HepG2 (cell line): ENCODE measurements around the gene HECTD4. TPM values are rescaled to one million over a fixed set of nuclear protein-coding genes. Genes with fewer than 3 reads are reported as not detected.

Experiments used
- CBFB ChIP-seq: sonication (generic); formaldehyde crosslinking; IDR thresholded peaks from 2 replicates; pipeline ENCODE4 v1.4.0; 2020; ENCODE audit warnings: missing genetic modification reagents
- CSRNP1 ChIP-seq: sonication (generic); formaldehyde crosslinking; IDR thresholded peaks from 2 replicates; pipeline ENCODE4 v1.8.1; 2023; ENCODE audit warnings: mild to moderate bottlenecking, missing genetic modification reagents
- DZIP1 ChIP-seq: sonication (generic); formaldehyde crosslinking; IDR thresholded peaks from 2 replicates; pipeline ENCODE4 v1.5.0; 2020; ENCODE audit warnings: mild to moderate bottlenecking, missing genetic modification reagents
- FOXA1 ChIP-seq, 2 experiments: fragments of 450-650 bp in 1 of 2; sonication (generic) in 1 of 2; formaldehyde crosslinking in 1 of 2; IDR thresholded peaks; 2 replicates each; pipeline versions ENCODE4 v1.4.0 to v1.6.1; 2016 to 2020; ENCODE audit warnings: missing genetic modification reagents in 1 of 2
- FOXJ3 ChIP-seq: sonication (generic); formaldehyde crosslinking; IDR thresholded peaks from 2 replicates; pipeline ENCODE4 v1.4.0; 2020; ENCODE audit warnings: missing genetic modification reagents, mild to moderate bottlenecking, borderline replicate concordance
- HNF4G ChIP-seq, 2 experiments: sonication (generic) in 1 of 2; formaldehyde crosslinking in 1 of 2; IDR thresholded peaks; 2 replicates each; pipeline versions ENCODE4 v1.4.0 to v1.6.1; 2011 to 2020; ENCODE audit warnings: borderline replicate concordance in 2 of 2, low read depth in 2 of 2, mild to moderate bottlenecking in 2 of 2, low read length in 1 of 2, missing genetic modification reagents in 1 of 2, moderate library complexity in 1 of 2
- HOXD1 ChIP-seq: sonication (generic); formaldehyde crosslinking; IDR thresholded peaks from 2 replicates; pipeline ENCODE4 v1.5.0; 2020; ENCODE audit warnings: missing genetic modification reagents
- MYPOP ChIP-seq: sonication (generic); formaldehyde crosslinking; IDR thresholded peaks from 2 replicates; pipeline ENCODE4 v1.8.1; 2023; ENCODE audit warnings: mild to moderate bottlenecking, moderate library complexity, missing genetic modification reagents
- NCOA2 ChIP-seq: sonication (generic); formaldehyde crosslinking; IDR thresholded peaks from 2 replicates; pipeline ENCODE4 v1.8.0; 2022; ENCODE audit warnings: inconsistent platforms
- PATZ1 ChIP-seq: sonication (generic); formaldehyde crosslinking; IDR thresholded peaks from 2 replicates; pipeline ENCODE4 v1.4.0; 2020; ENCODE audit warnings: missing genetic modification reagents
- PRDM15 ChIP-seq: sonication (generic); formaldehyde crosslinking; IDR thresholded peaks from 2 replicates; pipeline ENCODE4 v1.4.0; 2020; ENCODE audit warnings: missing genetic modification reagents
- REPIN1 ChIP-seq: sonication (generic); formaldehyde crosslinking; IDR thresholded peaks from 2 replicates; pipeline ENCODE4 v1.8.0; 2022; ENCODE audit warnings: missing genetic modification reagents, low read depth, mild to moderate bottlenecking, borderline replicate concordance
- ZFP36 ChIP-seq: fragments of 150-350 bp; IDR thresholded peaks from 2 replicates; pipeline ENCODE4 v1.6.1; 2018; ENCODE audit warnings: borderline replicate concordance, low read length, low read depth; ENCODE audit not compliant: partially characterized antibody
- ZNF10 ChIP-seq: sonication (generic); formaldehyde crosslinking; IDR thresholded peaks from 2 replicates; pipeline ENCODE4 v1.4.0; 2020; ENCODE audit warnings: mild to moderate bottlenecking, low read depth, missing genetic modification reagents, borderline replicate concordance
- ZNF749 ChIP-seq: sonication (generic); formaldehyde crosslinking; IDR thresholded peaks from 2 replicates; pipeline ENCODE4 v1.8.0; 2022; ENCODE audit warnings: mild to moderate bottlenecking, missing genetic modification reagents, moderate library complexity, borderline replicate concordance
- polyA plus RNA-seq, 8 experiments: library from polyadenylated mRNA; depleted of rRNA in 3 of 8; stranded (reverse) in 7 of 8; unstranded in 1 of 8; fragments of >200 nt; fragmentation: Illumina TruSeq in 4 of 8; extraction: Trizol in 4 of 8; gene quantifications; 2 replicates each; pipeline versions ENCODE4 v1.2.1 to v1.2.3, GENCODE V29; 2011 to 2016; ENCODE audit warnings: low read depth in 4 of 8, missing spikeins in 1 of 8, mixed read lengths in 1 of 8; ENCODE audit not compliant: insufficient read depth in 1 of 8
- total RNA-seq, 5 experiments: library from RNA; depleted of rRNA; stranded (reverse); fragments of >200 nt; fragmentation: Illumina TruSeq; extraction: Trizol; gene quantifications; 2 replicates each; pipeline ENCODE4 v1.2.3, GENCODE V29; 2016; ENCODE audit warnings: low read depth in 1 of 5

Gene HECTD4
- total and polyA plus RNA-seq, 2 of the 13 experiments (the other 11 are each of a cell fraction or from before 2014, with no cell fraction given), result 9.0 to 11.4 TPM

GRCh38 chr12:112285600-112286401 is 96.4 kb downstream of the HECTD4 start (continued):
- TF ChIP-seq PATZ1 (CRISPR knock-in tag), result peak; percentile 58
- TF ChIP-seq HOXD1, result 0 out of 2 replicates have a peak, but pooled peaks have one; percentile 58
- TF ChIP-seq MYPOP, result peak; percentile 23; the same call in 1 of the 2 replicates
- TF ChIP-seq REPIN1 (CRISPR knock-in tag), result peak; percentile 63; the same call in 1 of the 2 replicates
- TF ChIP-seq FOXJ3 (CRISPR knock-in tag), result peak; percentile 96
- peak; percentile 89 for TF ChIP-seq NCOA2
- 0 out of 2 replicates have a peak, but pooled peaks have one; percentile 31 for TF ChIP-seq HNF4G (IDR thresholded peaks at IDR 0.05; ENCODE audit: borderline replicate concordance, low read depth, low read length)
- TF ChIP-seq HNF4G (CRISPR knock-in tag; IDR thresholded peaks at IDR 0.05; ENCODE audit: borderline replicate concordance, low read depth), result no peak
- TF ChIP-seq CBFB, result no peak
- no peak for TF ChIP-seq ZNF10 (CRISPR knock-in tag)
- TF ChIP-seq CSRNP1, result peak; percentile 39; the same call in 1 of the 2 replicates
- no peak for TF ChIP-seq ZFP36
- TF ChIP-seq FOXA1 (IDR thresholded peaks at IDR 0.05), result peak; percentile 86
- peak; percentile 78; the same call in 1 of the 2 replicates for TF ChIP-seq FOXA1 (CRISPR knock-in tag; IDR thresholded peaks at IDR 0.05)
- TF ChIP-seq ZNF749 (CRISPR knock-in tag), result no peak
- peak; percentile 41; the same call in 1 of the 2 replicates for TF ChIP-seq PRDM15 (CRISPR knock-in tag)
- no peak for TF ChIP-seq DZIP1
